ENCODE data around the gene MLF2. TPM values are rescaled to one million over a fixed set of nuclear protein-coding genes. Genes with fewer than 3 reads are reported as not detected.

The MLF2 gene
- total RNA-seq, 1 donor from 2014 or later: 98.6 TPM

DNA sequence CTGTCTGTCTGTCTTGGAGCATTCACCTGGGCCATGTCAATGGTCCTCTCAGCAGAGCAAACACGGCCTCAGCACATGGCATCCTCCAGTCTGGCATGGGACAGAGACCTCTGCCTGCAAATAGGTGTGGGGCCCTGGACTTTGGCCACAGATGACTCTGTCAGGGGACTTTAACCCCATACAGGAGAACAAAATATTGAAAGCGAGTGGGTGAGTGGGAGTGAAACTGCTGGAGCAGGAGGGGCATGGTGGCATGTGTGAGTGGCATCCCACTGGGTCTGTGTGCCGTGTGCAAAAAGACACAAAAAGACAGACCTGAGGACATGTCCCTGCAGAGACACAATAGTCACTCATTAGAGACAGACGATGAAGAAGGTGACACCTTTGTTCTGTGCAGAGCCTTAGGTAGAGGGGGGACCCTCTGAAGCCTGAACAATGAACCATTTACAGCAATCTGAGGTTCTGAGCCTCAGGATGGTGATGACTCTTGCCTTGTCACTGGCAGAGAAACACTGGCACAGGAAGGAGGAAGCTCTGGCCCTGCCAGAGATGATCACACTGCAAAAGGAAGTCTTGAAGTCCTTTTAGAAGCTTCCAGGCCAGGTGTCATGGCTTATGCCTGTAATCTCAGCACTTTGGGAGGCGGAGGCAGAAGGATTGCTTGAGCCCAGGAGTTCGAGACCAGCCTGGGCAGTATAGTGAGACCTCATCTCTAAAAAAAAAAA, 26.9 kb upstream of the MLF2 start:
- intact Hi-C loops (cut with DNase I): no loop called here
- DNase-seq (ENCODE audit: low spot score) (no peak), ATAC-seq (no peak)

DNA sequence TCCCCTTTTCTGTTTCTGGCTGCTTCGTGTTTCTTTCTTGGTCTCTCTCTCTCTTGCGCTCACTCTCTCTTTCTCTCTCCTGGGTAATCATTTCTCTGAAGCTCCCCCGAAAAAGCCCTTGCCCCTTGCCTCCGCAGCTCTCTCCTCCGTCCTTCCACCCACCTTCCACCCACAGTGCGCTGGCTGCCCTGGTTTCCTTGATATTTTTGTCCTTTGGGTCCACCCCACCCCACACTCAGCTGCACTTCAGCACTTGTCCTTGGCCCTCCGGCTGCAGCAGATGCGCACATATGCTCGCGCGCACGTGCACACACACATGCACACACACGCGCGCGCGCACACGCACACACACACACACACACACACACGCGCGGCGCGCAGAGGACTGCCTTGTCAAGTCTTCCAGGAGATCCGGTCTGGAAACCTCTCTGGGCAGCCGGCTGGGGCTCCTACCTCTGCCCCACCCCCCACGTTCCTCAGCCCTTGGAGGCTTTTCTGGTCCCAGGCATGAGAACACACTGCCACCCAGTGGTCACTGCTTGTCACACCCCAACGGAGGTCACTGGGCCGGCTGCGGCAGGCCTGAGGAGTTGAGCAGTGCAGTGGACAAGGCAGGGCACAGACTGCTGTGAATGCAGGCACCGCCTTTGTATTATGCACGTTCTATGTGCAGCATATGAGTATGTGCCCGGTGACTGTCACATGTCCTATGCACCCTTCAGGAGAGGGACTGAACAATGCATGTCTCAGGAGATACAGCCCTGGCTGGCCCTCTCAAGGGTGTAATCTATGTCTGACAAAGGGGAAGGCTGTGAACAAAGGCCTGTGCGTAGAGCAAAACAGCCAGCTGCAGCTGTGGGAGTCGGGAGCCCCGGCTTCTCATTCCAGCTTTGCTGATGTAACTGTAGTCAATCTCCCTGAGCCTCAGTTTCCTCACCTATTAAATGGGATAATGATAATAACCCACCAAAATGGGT, 25.9 kb upstream of the MLF2 start:
- DNase-seq (ENCODE audit: low spot score): peak; percentile 97
- peak; percentile 97 for ATAC-seq
- intact Hi-C loops (cut with DNase I): no loop called here

GRCh38 chr12:6778217-6778573, 25.3 kb upstream of the MLF2 start:
- ATAC-seq (peak; percentile 77), DNase-seq (ENCODE audit: low spot score) (no peak)
- intact Hi-C loops (cut with DNase I): no loop called here

DNA sequence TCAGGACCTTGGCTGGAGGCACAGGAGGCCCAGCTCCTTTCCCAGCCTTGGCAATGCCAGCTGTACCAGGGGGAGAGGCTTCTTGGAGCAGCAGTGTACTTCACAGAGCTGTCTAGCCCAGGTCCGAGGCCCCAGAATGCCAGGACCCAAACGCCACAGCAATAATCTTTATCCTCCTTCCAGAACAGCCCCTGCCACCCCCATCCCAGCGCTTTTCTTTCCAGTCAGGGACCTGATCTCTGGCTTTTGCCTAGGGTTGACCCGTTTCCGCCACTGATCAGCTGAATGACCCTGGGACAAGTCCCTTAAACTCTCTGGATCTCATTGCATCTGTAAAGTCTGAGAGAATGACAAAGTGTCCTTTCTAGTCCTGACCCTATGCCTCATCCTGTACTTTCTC, 24.4 kb upstream of the MLF2 start:
- DNase-seq (ENCODE audit: low spot score) (no peak), ATAC-seq (no peak)
- intact Hi-C loops (cut with DNase I): no loop called here

GRCh38 chr12:6775185-6776174, 22.5 kb upstream of the MLF2 start:
- no peak for DNase-seq (ENCODE audit: low spot score)
- intact Hi-C loops (cut with DNase I): no loop called here

DNA sequence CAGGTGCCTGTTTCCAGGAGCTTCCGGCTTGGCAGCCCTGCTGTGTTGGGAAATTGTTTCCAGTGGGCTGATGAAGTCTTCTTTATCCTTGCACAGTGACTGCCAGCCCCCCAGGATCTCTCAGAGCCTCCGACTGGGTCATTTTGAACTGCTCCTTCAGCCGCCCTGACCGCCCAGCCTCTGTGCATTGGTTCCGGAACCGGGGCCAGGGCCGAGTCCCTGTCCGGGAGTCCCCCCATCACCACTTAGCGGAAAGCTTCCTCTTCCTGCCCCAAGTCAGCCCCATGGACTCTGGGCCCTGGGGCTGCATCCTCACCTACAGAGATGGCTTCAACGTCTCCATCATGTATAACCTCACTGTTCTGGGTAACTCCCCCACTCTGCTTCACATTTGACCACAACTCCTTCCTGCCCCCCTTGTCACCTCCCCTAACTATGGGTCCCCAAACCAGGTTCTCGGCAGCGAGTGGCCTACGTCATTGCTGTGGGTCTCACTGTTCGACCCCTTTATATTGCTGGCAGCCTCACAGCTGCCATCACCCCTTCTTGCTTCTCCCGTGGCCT, 21.6 kb upstream of the MLF2 start:
- ATAC-seq (no peak), DNase-seq (ENCODE audit: low spot score) (no peak)
- intact Hi-C loops (cut with DNase I): no loop called here

More at GRCh38 chr12:6775185-6776174, 22.5 kb upstream of the MLF2 start:
- ATAC-seq: no peak

- intact Hi-C loops (cut with DNase I): no loop called here
- DNase-seq (ENCODE audit: low spot score) (no peak), ATAC-seq (no peak)
These were observed 20.8 kb upstream of the MLF2 start for GRCh38 chr12:6773590-6774351.

DNA sequence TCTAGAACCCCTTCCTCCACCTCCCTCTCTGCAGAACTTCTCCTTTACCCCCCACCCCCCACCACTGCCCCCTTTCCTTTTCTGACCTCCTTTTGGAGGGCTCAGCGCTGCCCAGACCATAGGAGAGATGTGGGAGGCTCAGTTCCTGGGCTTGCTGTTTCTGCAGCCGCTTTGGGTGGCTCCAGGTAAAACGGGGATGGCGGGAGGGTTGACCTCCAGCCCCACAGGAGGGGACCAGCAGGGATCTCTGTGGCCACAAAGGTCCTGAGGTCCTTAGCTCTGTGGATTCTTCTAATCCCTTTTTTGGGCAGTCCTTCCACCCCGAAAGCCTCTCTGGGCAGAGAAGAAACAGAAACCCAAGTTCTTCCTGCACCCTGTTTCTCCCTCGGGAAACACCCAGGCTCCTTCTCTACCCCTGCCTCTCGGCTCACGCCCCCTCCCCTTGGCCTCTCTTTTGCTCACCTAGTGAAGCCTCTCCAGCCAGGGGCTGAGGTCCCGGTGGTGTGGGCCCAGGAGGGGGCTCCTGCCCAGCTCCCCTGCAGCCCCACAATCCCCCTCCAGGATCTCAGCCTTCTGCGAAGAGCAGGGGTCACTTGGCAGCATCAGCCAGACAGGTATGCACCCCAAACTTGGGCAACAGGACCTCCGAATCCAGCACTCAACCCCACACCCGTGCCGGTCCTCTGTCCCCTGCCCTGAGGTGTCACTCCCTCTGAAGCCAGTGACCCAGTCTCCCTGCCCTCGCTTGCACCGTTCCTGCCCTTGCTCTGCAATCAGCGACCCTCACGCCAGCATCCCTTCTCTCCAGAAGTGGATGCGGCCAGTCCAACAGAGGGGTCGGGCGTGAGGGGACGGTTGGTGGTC, 20.0 kb upstream of the MLF2 start:
- no peak for ATAC-seq
- no peak for DNase-seq (ENCODE audit: low spot score)
- intact Hi-C loops (cut with DNase I): no loop called here

- DNase-seq (ENCODE audit: low spot score) (no peak), ATAC-seq (peak; percentile 34)
- intact Hi-C loops (cut with DNase I): no loop called here
These were observed 19.4 kb upstream of the MLF2 start, which contains the start of gene LAG3 for GRCh38 chr12:6772331-6772695. Gene LAG3, plus strand, starts transcription at chr12:6772520. Its CDS starts 333 bp downstream, at chr12:6772853.

DNA sequence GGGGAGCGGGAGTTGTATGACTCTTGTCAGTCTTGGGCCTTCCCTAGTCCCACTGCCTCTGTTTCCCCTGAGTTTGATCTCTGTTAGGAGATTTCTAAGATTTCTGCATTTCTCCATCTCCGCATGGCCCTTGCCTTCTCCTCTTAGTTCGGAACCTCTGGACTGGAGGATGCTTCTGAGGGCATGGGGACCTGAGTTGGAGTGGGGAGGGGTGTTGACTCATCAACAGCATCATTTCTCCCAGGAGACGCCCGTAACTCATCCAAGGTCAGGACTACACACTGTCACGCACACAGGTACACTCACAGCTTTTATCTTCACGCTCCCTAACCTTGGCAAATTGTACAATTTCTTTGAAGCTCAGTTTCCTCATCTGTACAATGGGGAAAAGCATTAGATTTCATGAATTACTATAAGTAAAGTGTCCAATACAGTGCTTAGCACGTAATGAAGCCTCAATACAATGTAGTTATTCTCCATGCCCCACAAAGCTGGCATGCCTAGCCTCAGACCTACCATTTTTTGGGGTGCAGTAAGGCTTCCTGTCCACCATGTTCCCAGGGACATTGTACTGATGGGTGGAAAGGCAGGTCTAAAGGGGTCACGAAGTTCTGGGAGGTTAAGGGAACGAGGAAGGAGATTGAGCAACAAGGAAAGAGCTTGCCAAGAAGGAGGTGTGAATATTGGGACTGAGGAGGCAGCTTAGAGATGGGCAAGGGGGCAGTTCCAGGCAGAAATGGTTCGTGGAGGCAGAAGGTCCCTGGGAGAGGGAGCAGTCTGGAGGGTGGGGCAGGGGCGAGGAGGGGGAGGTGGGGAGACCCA, 18.8 kb upstream of the MLF2 start:
- intact Hi-C loops (cut with DNase I): no loop called here
- ATAC-seq: peak; percentile 61
- DNase-seq (ENCODE audit: low spot score): no peak

- intact Hi-C loops (cut with DNase I): no loop called here
- DNase-seq (ENCODE audit: low spot score) (no peak), ATAC-seq (no peak)
These were observed 18.2 kb upstream of the MLF2 start for GRCh38 chr12:6771091-6771495.

DNA sequence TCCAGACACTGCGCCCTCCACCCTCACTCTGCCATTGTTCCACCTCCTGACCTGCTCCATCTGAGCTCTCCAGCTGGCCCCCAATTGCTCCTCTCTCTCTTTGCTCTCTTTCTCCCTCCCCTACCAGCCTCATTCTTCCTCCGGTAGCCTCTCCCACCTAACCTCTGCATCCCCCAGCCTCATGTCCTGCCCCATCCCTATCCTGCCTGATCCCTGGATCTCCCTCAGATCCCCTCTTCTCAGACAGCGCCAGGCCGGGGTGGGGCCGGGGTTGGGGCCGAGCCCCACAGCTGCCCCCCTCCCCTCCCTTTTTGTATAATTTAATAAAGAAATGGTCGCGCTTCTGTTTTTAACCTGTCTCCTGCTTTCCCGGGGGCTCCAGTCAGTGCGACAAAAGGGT, 17.7 kb upstream of the MLF2 start:
- ATAC-seq: no peak
- intact Hi-C loops (cut with DNase I): no loop called here
- no peak for DNase-seq (ENCODE audit: low spot score)

GRCh38 chr12:6770094-6770493, 17.2 kb upstream of the MLF2 start:
- ATAC-seq (no peak), DNase-seq (ENCODE audit: low spot score) (no peak)
- intact Hi-C loops (cut with DNase I): no loop called here

GRCh38 chr12:6769666-6770065, 16.7 kb upstream of the MLF2 start:
- ATAC-seq: no peak
- intact Hi-C loops (cut with DNase I): no loop called here

GRCh38 chr12:6768990-6769389, 16.0 kb upstream of the MLF2 start:
- ATAC-seq (no peak), DNase-seq (ENCODE audit: low spot score) (peak; percentile 78)
- intact Hi-C loops (cut with DNase I): no loop called here

More at GRCh38 chr12:6769666-6770065, 16.7 kb upstream of the MLF2 start:
- no peak for DNase-seq (ENCODE audit: low spot score)

- ATAC-seq: no peak
- intact Hi-C loops (cut with DNase I): no loop called here
- no peak for DNase-seq (ENCODE audit: low spot score)
These were observed 15.5 kb upstream of the MLF2 start for GRCh38 chr12:6768437-6768914.

Data from sciatic nerve (tissue), 2 donors.